HL-60 (cell line): ENCODE data around the gene M1AP.
A peak's percentile ranks its signal among the peaks of the same experiment; 100 is the strongest.

Experiments used
- DNase-seq, 2 experiments: peaks; one replicate each; pipeline ENCODE4 v3.0.0-alpha.2; 2010 to 2020; ENCODE audit warnings: low read depth in 1 of 2, low spot score in 1 of 2
- H3K27ac ChIP-seq: fragments of 250-450 bp; sonication (Bioruptor Pico); replicated peaks from 2 replicates; pipeline ENCODE4 v1.5.1; 2020; ENCODE audit warnings: mild to moderate bottlenecking, moderate library complexity
- H3K27me3 ChIP-seq: fragments of 250-450 bp; sonication (Bioruptor Pico); 2 replicates; pipeline ENCODE4 v1.5.1; 2021; ENCODE audit warnings: mild to moderate bottlenecking, moderate library complexity; ENCODE audit not compliant: insufficient read depth, poor library complexity, severe bottlenecking
- H3K4me3 ChIP-seq: replicated peaks from 2 replicates; pipeline ENCODE4 v1.5.1; 2011; ENCODE audit warnings: mild to moderate bottlenecking, control low read depth, low read length; ENCODE audit not compliant: insufficient read depth
- CTCF ChIP-seq: IDR thresholded peaks from one replicate; pipeline ENCODE4 v1.5.1; 2011; ENCODE audit warnings: low read length, control low read depth, inconsistent platforms; ENCODE audit not compliant: insufficient read depth
- GABPA ChIP-seq: IDR thresholded peaks from 2 replicates; pipeline ENCODE4 v1.6.1; 2012; ENCODE audit warnings: low read depth
- POLR2AphosphoS5 ChIP-seq: IDR thresholded peaks from 2 replicates; pipeline ENCODE4 v1.6.1; 2012; ENCODE audit warnings: low read depth
- SPI1 ChIP-seq: IDR thresholded peaks from 2 replicates; pipeline ENCODE4 v1.6.1; 2012; ENCODE audit warnings: low read depth, mild to moderate bottlenecking, borderline replicate concordance
- TF ChIP-seq, protein P1 (sequence below): IDR thresholded peaks from 2 replicates; pipeline ENCODE4 v1.6.1; 2012; ENCODE audit warnings: low read depth; ENCODE audit not compliant: insufficient replicate concordance

M1AP gene

GRCh38 chr2:74571058-74571457, 77.1 kb downstream of the M1AP start:
- H3K27me3 ChIP-seq: no peaks in the 10 kb centered on the region
- no peak for DNase-seq
- H3K27ac ChIP-seq: peak overlapping the region; percentile 43
- H3K4me3 ChIP-seq: no peak overlapping the region
- no peak for TF ChIP-seq SPI1
- TF ChIP-seq POLR2AphosphoS5: no peak
- no peak for TF ChIP-seq CTCF

- H3K4me3 ChIP-seq: no peak overlapping the region
- TF ChIP-seq SPI1: no peak
- TF ChIP-seq GABPA: no peak
- TF ChIP-seq, protein P1, sequence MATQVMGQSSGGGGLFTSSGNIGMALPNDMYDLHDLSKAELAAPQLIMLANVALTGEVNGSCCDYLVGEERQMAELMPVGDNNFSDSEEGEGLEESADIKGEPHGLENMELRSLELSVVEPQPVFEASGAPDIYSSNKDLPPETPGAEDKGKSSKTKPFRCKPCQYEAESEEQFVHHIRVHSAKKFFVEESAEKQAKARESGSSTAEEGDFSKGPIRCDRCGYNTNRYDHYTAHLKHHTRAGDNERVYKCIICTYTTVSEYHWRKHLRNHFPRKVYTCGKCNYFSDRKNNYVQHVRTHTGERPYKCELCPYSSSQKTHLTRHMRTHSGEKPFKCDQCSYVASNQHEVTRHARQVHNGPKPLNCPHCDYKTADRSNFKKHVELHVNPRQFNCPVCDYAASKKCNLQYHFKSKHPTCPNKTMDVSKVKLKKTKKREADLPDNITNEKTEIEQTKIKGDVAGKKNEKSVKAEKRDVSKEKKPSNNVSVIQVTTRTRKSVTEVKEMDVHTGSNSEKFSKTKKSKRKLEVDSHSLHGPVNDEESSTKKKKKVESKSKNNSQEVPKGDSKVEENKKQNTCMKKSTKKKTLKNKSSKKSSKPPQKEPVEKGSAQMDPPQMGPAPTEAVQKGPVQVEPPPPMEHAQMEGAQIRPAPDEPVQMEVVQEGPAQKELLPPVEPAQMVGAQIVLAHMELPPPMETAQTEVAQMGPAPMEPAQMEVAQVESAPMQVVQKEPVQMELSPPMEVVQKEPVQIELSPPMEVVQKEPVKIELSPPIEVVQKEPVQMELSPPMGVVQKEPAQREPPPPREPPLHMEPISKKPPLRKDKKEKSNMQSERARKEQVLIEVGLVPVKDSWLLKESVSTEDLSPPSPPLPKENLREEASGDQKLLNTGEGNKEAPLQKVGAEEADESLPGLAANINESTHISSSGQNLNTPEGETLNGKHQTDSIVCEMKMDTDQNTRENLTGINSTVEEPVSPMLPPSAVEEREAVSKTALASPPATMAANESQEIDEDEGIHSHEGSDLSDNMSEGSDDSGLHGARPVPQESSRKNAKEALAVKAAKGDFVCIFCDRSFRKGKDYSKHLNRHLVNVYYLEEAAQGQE: no peak
- no peak for TF ChIP-seq POLR2AphosphoS5
- no peak for TF ChIP-seq CTCF
- H3K27me3 ChIP-seq: no peaks in the 10 kb centered on the region
- no peak for DNase-seq
- H3K27ac ChIP-seq: no peak overlapping the region
Observed at GRCh38 chr2:74569686-74570085, 78.4 kb downstream of the M1AP start.

DNA sequence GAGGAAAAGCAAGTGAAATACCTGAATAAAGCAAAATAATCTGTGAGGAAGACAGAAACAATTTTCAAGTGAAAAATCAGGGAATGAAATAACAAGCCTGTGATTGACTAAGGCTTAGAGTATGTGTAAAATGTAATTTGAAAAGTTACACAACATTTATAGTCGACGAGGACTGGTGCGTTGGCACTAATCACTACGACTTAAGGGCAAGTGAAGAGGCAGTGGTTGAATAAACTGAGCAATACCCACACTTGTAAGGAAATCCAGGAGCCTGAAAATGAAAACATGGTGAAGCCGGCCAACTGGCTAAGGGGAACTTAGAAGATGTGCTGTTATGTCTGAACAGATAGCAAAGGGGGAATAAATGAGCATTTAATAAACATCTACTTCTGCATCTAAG, 80.2 kb downstream of the M1AP start:
- H3K27ac ChIP-seq: no peak overlapping the region
- no peak for TF ChIP-seq SPI1
- no peak for TF ChIP-seq GABPA
- no peak for TF ChIP-seq POLR2AphosphoS5
- no peak for TF ChIP-seq CTCF
- TF ChIP-seq, protein P1: no peak
- DNase-seq: no peak
- H3K27me3 ChIP-seq: no peaks in the 10 kb centered on the region
- H3K4me3 ChIP-seq: no peak overlapping the region

- TF ChIP-seq, protein P1: no peak
- TF ChIP-seq POLR2AphosphoS5 (no peak), CTCF (no peak), GABPA (no peak), SPI1 (no peak)
- DNase-seq: no peak
- no peaks in the 10 kb centered on the region for H3K27me3 ChIP-seq
- H3K4me3 ChIP-seq: no peak overlapping the region
- H3K27ac ChIP-seq: no peak overlapping the region
Observed at GRCh38 chr2:74566754-74567085, 81.4 kb downstream of the M1AP start.
